DMS 273 (cell line): Measurements from ENCODE around the gene PINLYP.
"Not testable (repeated sequence)": the region's sequence is repeated elsewhere in the genome, so short reads cannot be mapped to it uniquely, and the experiment has no call there.

ENCODE experiments used
- DNase-seq: peaks from one replicate; lab custom pipeline; 2025; ENCODE audit not compliant: unreplicated experiment; lab: John Stamatoyannopoulos, UW

Gene PINLYP

DNA sequence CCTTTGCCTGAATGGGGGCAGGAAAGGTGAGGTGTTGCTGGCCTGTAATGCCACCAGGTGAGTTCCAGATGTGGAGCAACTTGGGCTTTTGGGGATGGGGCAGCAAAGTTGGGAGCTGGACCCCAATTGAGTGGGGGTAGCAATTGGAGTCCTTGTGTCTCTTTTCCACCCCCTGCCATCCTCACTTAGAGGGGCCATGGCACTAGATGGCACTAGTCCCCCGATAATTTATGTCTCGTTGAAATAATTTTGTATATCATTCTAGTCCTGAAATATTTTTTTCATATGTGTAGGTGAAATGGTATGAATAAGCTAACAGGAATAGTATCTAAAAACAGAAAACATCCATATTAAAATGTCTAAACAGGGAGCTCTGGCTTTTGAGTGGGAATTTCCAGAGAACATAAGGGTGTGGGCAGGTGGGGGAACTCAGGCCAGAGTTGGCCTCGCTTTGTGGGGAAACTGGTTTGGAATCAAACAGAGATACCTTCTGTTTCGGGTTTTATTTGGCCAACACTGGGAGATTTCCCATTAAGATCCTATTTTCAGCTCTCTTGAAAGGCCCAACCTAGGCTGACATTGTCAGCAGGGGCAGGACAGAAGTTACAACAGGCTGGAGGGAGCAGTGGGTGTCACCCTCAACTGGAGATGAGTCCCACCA, 24.2 kb downstream of the PINLYP start:
- no peak for DNase-seq

- not testable (repeated sequence) for DNase-seq
These were observed 24.7 kb downstream of the PINLYP start for GRCh38 chr19:43600326-43600725.

- peak; percentile 63 for DNase-seq
These were observed 30.4 kb downstream of the PINLYP start for GRCh38 chr19:43605875-43606568.

- DNase-seq: peak; percentile 84
These were observed 31.1 kb downstream of the PINLYP start for GRCh38 chr19:43606569-43607229.

DNA sequence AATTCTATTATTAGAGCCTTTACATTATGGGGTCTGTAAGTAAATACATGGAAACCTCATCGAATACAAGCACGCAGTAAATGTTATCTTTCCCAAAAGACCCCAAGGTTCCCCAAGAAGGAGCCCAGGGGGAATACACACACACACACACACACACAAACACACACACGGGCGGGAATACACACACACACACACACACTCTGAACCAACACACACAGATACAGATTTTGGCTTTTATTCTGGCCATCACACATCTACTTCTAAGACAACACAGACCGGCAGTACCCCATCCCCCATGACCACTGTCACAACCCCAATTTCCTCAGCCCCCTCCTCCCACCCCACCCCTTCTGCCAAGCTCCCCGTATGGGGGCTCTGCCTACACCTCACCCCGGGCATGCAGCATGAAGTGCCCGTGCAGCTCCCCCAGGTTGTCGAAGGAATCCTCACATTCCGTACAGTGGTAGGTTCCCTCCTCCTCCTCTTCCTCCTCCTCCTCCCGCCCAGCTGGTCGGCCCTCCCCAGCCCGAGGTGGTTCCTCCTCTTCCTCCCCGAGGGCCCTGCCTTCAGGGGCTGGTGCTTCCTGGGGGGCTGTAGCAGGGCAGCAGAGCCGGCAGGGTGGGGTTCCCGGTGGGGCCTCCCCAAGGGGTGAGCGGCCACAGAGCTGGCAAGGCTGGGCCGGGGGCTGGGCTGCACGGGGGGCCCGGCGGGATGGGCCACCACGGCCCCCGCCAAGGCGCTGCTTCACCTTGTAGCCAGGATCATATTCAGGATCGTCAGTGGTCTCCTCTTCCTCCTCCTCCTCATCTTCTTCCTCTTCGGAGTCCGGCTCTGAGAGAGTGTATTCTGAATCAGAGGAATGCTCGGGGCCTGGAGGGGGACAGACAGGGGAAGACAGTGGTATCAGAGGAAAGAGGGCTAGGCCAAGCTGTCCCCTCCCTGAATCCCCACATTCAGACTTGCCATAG, 31.9 kb downstream of the PINLYP start:
- DNase-seq: peak; percentile 46

- no peak for DNase-seq
These were observed 34.3 kb downstream of the PINLYP start for GRCh38 chr19:43609872-43610271.

DNA sequence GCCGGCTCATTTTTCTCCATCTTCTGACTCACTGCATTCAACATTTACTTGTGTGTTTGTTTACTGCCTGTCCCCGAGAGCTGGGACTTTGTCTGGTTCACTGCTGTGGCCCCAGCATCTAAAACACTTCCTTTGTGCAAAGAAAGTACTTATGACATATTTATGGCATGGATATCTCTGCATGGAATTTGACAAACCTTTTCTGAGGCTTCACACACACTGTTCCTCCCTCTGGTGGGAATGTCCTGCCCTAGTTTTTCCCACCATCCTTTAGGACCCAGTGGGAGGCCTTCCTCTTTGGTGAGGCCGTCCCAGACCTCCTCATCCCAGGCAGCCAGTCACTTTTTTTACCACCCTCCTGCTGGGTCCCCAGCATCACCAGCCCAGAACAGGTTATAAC, 34.9 kb downstream of the PINLYP start:
- DNase-seq: no peak

- DNase-seq: no peak
These were observed 36.2 kb downstream of the PINLYP start, which contains the start of gene SRRM5 for GRCh38 chr19:43611788-43612187. TSS of gene SRRM5 (plus strand) at chr19:43612088. CDS start at chr19:43612122, 34 bp downstream.

DNA sequence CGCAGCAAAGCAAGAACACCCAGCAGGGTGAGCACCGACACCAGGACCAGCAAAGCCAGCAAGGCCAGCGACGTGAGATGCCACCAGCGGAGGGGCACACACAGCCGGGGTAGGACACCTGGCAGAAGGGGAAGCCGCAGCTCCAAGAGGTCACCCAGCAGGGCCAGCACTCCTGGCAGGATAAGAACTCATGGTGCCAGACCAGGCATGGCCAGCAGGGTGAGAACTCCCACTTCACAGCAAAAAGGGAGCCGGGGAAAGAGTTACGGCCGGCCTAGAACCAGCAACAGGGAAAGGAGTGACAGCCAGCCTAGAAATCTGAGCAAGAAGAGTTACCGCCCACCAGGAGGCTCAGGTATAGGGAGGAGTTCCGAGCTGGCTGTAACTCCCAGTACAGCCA, 36.8 kb downstream of the PINLYP start:
- no peak for DNase-seq

GRCh38 chr19:43616306-43616705, 40.7 kb downstream of the PINLYP start:
- DNase-seq: no peak

DNA sequence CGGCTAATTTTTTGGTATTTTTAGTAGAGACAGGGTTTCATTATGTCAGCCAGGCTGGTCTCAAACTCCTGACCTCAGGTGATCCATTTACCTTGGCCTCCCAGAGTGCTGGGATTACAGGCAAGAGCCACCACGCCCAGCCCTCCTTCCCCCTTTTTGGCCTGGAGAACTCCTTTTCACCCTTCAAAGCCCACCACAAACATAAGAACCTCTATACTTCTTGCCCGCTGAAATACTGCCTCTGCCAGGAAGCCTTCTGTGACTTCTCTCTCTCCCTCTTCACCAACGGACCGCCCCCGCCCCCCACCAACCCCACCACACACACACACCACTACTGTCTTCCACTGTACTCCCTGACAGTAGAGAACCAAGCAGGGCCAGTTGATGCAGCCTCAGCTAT, 41.4 kb downstream of the PINLYP start:
- no peak for DNase-seq

DNA sequence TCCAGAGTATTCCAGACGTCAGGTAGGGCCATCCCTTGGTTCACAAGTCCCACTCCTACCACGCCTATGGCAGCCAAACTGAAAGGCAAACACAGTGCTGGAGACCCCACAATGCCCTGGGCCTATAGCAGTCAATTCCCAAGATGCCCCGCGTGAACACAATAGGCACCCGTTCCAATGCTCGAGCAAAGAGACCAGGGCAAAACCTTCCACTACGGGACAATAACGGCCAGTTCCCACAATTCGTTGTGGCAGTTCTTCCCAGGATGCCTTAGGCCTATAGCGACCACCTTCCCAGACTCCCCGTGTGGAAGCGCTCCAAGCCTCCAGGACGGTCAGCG, 43.3 kb downstream of the PINLYP start:
- no peak for DNase-seq

DNA sequence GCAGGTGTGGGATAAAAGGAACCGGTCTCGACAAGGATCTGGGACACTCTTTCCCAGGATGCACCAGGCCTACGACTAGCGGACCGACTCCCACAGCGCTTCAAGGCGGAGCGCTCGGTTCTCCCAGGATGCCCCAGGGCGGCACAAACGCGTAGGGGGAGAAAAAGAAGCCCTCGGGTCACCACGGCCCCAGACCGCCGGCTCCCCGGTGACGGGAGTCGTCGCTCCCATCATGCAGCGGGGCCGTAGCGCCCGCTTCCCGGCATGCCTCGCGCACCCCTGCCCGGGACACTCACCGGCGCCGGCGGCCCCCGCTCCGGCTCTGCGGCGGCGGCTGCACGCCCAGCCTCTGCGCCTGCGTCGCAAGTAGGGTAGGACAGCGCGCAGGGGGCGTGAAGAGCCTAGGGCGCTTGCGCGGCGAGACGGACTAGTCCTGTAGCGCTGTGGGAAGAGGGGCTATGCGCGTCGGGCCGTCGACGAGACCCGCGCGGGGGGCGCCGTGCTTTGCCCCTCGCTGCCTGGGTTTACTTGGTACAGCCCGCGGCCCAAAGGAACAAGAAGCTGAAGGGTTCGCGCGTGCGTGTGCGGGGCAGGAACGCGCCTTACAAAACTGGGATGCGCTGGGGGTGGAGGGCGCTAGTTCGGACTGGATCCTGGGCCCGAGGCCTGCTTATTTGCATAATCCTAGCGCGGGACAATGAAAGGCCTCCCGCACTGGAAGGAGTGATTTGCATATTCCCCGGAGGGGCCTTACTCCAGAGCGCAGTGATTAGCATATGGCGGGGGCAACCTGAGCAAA, 43.9 kb downstream of the PINLYP start, which contains the start of gene ZNF428:
ZNF428 (minus strand) TSS at position 368 of the 799 bp plus-strand sequence. CDS start 5,325 bp downstream, outside the sequence.
- peak; percentile 95 for DNase-seq

- no peak for DNase-seq
These were observed 44.7 kb downstream of the PINLYP start for GRCh38 chr19:43620061-43621001.

DNA sequence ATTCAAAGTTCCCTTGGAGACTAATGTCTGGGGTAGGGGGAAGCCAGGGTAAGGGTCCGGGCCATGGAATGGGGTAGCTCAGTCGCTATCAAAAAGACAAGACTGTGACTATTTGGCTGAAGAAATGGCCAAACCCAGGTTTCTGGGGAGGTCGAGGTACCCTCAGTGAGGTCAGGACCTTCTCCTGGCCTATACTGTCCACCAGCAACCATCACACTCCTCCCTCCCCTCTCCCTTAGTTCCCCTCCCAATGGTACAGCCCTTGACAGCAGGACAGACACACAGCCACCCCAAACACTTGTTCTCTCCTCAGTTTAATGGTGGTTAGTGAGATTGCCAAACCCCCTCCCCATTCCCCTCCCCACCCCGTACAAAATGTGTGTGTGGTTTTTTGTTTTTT, 46.5 kb downstream of the PINLYP start:
- no peak for DNase-seq

- no peak for DNase-seq
These were observed 47.4 kb downstream of the PINLYP start for GRCh38 chr19:43622956-43623355.

GRCh38 chr19:43623889-43624670, 48.5 kb downstream of the PINLYP start:
- DNase-seq: no peak

DNA sequence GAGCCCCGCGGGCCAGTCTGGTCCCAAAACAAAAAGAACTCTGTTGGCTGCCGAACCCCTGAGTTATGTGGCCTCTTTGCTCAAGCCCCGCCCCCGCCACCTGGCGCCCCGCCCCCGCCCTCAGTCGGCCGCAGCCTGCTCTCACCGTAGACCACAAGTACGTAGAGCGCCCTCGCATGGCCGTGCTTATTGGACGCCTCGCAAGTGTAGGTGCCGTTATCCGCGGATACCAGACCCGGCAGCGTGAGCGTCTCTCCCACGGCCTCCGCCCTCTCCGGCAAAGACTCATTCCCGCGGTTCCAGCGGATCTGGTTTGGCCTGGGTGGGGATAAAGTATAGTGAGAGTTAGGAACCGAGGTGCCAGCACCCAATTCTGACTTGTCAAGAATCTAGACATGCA, 49.3 kb downstream of the PINLYP start:
- DNase-seq: no peak
